GM12874 (cell line): Measurements from ENCODE around the gene SMYD3.

Experiments used
- CTCF ChIP-seq: IDR thresholded peaks from 2 replicates; pipeline ENCODE4 v1.5.1; 2011; ENCODE audit warnings: low read depth, mild to moderate bottlenecking, control low read depth, low read length, moderate library complexity; ENCODE audit not compliant: insufficient read depth

The SMYD3 gene

GRCh38 chr1:246165826-246166709, 341.0 kb downstream of the SMYD3 start:
- no peak for TF ChIP-seq CTCF

GRCh38 chr1:246164764-246165163, 342.3 kb downstream of the SMYD3 start:
- no peak for TF ChIP-seq CTCF

- no peak for TF ChIP-seq CTCF
These were observed 344.5 kb downstream of the SMYD3 start for GRCh38 chr1:246162560-246162959.

GRCh38 chr1:246161626-246162025, 345.5 kb downstream of the SMYD3 start:
- TF ChIP-seq CTCF, result no peak

GRCh38 chr1:246160905-246161304, 346.2 kb downstream of the SMYD3 start:
- TF ChIP-seq CTCF, result no peak

- no peak for TF ChIP-seq CTCF
These were observed 346.7 kb downstream of the SMYD3 start for GRCh38 chr1:246160374-246160773.

GRCh38 chr1:246159279-246160227, 347.5 kb downstream of the SMYD3 start:
- no peak for TF ChIP-seq CTCF
